ENCODE measurements around the gene ZNF484.

ZNF484 gene

DNA sequence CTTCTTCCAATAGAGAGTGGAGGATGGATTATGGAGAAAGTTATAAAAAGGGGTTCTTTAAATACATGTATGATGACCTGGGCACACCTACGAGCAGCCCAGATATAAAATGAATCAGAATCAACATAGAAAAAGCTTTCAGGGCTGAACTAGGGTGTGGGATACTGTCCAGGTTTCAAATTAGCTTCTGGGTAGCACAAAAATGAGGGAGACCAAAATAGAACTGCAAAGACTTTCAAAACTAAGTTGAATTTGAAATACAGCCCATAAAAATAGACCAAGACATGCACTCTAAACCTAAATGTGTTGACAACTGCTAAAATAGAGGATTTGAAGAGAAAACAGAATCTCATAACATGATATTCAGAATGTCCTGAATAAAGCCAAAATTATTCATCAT is 17.0 kb downstream of the ZNF484 start:
- Histone ChIP-seq H3K4ac (ENCODE audit: low read depth in 1 of 2, low read length in 2 of 2) (no peak overlapping the region), H4K91ac (ENCODE audit: low read length) (no peak overlapping the region), H3K18ac (ENCODE audit: low read depth in 1 of 2, low read length in 2 of 2) (no peak overlapping the region), H3K4me1 (ENCODE audit: control insufficient read depth, insufficient read depth, low read depth, low read length) (no peaks in the 10 kb centered on the region), H3K27ac (ENCODE audit: low read length, poor library complexity, severe bottlenecking) (no peak overlapping the region), H4K8ac (ENCODE audit: low read length) (no peak overlapping the region), H2BK15ac (ENCODE audit: low read depth, poor library complexity, severe bottlenecking) (no peak overlapping the region), H2BK5ac (ENCODE audit: low read depth, low read length, poor library complexity, severe bottlenecking) (no peak overlapping the region), H2BK120ac (ENCODE audit: low read depth, low read length) (no peak overlapping the region), H3K9me3 (ENCODE audit: control insufficient read depth, low read length) (peaks cover 37% of the 10 kb centered on the region), H3K23ac (ENCODE audit: low read length in 2 of 2) (no peak overlapping the region), H2AFZ (ENCODE audit: low read depth, low read length) (no peak overlapping the region), H3K79me1 (replicated peaks; ENCODE audit: low read length, poor library complexity, severe bottlenecking) (peaks cover 35% of the 10 kb centered on the region), H2BK12ac (ENCODE audit: low read length in 2 of 2) (no peak overlapping the region), H3K4me2 (ENCODE audit: low read length, poor library complexity, severe bottlenecking) (no peak overlapping the region), H3K14ac (ENCODE audit: low read length in 2 of 2) (no peak overlapping the region), H3K4me3 (ENCODE audit: insufficient read depth in 1 of 2, low read depth in 1 of 2, low read length in 2 of 2) (no peak overlapping the region), H2AK5ac (ENCODE audit: low read length, severe bottlenecking) (no peak overlapping the region), H3K27me3 (ENCODE audit: control insufficient read depth in 1 of 2, insufficient read depth in 1 of 2, low read length in 2 of 2) (no peaks in the 10 kb centered on the region), H3K36me3 (ENCODE audit: control insufficient read depth in 1 of 2, insufficient read depth in 2 of 2, low read depth in 1 of 2, low read length in 2 of 2) (peaks cover 21 to 76% of the 10 kb centered on the region in 2 experiments), H3K9ac (ENCODE audit: low read length) (no peak overlapping the region)
- no CpG with 5 or more reads among the region's 1 CpG for WGBS
- no peak for DNase-seq

DNA sequence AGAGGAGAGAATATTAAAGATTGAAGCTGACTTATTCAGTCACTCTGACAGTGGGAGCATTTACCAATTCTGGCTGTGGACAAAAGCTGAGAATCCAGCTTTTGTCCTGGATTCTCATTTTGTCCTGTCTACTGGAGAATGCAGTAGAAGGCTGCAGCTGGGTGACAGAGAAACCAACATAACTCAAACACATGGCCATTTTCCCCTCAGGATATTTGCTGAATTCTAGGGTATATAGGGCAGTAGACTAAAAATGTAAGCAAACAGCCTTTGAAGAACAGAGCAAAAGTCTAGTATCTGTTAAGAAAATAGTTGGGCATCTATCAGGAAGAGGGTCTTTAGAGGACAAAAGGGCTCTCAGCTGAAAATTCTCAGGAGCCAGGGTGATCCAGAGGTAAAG is 20.6 kb downstream of the ZNF484 start:
- no peak overlapping the region for H2BK12ac ChIP-seq (ENCODE audit: low read length in 2 of 2)
- peaks cover 24% of the 10 kb centered on the region for H3K79me1 ChIP-seq (replicated peaks; ENCODE audit: low read length, poor library complexity, severe bottlenecking)
- H3K27ac ChIP-seq (ENCODE audit: low read length, poor library complexity, severe bottlenecking), result no peak overlapping the region
- H3K4me3 ChIP-seq (ENCODE audit: insufficient read depth in 1 of 2, low read depth in 1 of 2, low read length in 2 of 2), result peak overlapping the region in 1 of 2 experiments; percentile 1
- no peak for DNase-seq
- no peaks in the 10 kb centered on the region for H3K27me3 ChIP-seq (ENCODE audit: control insufficient read depth in 1 of 2, insufficient read depth in 1 of 2, low read length in 2 of 2)
- no peak overlapping the region for H2BK15ac ChIP-seq (ENCODE audit: low read depth, poor library complexity, severe bottlenecking)
- peaks cover 34 to 84% of the 10 kb centered on the region in 2 experiments for H3K36me3 ChIP-seq (ENCODE audit: control insufficient read depth in 1 of 2, insufficient read depth in 2 of 2, low read depth in 1 of 2, low read length in 2 of 2)
- no peak overlapping the region for H2BK120ac ChIP-seq (ENCODE audit: low read depth, low read length)
- no peak overlapping the region for H3K14ac ChIP-seq (ENCODE audit: low read length in 2 of 2)
- no peak overlapping the region for H3K4ac ChIP-seq (ENCODE audit: low read depth in 1 of 2, low read length in 2 of 2)
- no peak overlapping the region for H3K9ac ChIP-seq (ENCODE audit: low read length)
- no peak overlapping the region for H2AFZ ChIP-seq (ENCODE audit: low read depth, low read length)
- no peak overlapping the region for H2AK5ac ChIP-seq (ENCODE audit: low read length, severe bottlenecking)
- no peak overlapping the region for H3K23ac ChIP-seq (ENCODE audit: low read length in 2 of 2)
- H3K4me1 ChIP-seq (ENCODE audit: control insufficient read depth, insufficient read depth, low read depth, low read length), result no peaks in the 10 kb centered on the region
- no peak overlapping the region for H2BK5ac ChIP-seq (ENCODE audit: low read depth, low read length, poor library complexity, severe bottlenecking)
- H3K18ac ChIP-seq (ENCODE audit: low read depth in 1 of 2, low read length in 2 of 2), result no peak overlapping the region
- peaks cover 66% of the 10 kb centered on the region for H3K9me3 ChIP-seq (ENCODE audit: control insufficient read depth, low read length)
- H3K4me2 ChIP-seq (ENCODE audit: low read length, poor library complexity, severe bottlenecking), result no peak overlapping the region
- H4K8ac ChIP-seq (ENCODE audit: low read length), result no peak overlapping the region
- no peak overlapping the region for H4K91ac ChIP-seq (ENCODE audit: low read length)

DNA sequence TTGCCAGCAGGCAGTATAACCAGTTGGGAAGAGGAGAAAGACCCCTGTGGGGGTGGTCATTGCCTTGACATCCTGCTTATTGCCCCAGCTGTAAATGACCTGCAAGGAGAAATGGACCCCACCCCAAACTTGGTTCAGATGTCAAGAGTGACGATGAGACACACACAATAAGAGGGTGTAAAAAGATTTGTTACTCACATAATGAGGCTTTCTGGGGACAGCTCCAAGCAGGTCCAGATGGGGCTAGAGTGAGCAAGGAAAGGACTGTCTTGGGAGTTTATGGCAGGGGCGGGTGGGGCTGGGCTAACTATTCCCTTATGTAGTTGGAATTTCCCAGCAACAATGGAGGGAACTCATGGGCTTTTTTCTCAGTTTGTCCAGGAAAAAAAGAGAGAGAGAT is 24.1 kb downstream of the ZNF484 start:
- DNase-seq, result no peak
- Histone ChIP-seq H3K18ac (ENCODE audit: low read depth in 1 of 2, low read length in 2 of 2) (no peak overlapping the region), H3K79me1 (replicated peaks; ENCODE audit: low read length, poor library complexity, severe bottlenecking) (peaks cover 12% of the 10 kb centered on the region), H3K4ac (ENCODE audit: low read depth in 1 of 2, low read length in 2 of 2) (no peak overlapping the region), H4K8ac (ENCODE audit: low read length) (no peak overlapping the region), H3K9me3 (ENCODE audit: control insufficient read depth, low read length) (peaks cover 88% of the 10 kb centered on the region), H3K23ac (ENCODE audit: low read length in 2 of 2) (no peak overlapping the region), H3K4me2 (ENCODE audit: low read length, poor library complexity, severe bottlenecking) (no peak overlapping the region), H3K36me3 (ENCODE audit: control insufficient read depth in 1 of 2, insufficient read depth in 2 of 2, low read depth in 1 of 2, low read length in 2 of 2) (peaks cover 42 to 90% of the 10 kb centered on the region in 2 experiments), H3K9ac (ENCODE audit: low read length) (no peak overlapping the region), H3K27me3 (ENCODE audit: control insufficient read depth in 1 of 2, insufficient read depth in 1 of 2, low read length in 2 of 2) (no peaks in the 10 kb centered on the region), H2BK5ac (ENCODE audit: low read depth, low read length, poor library complexity, severe bottlenecking) (no peak overlapping the region), H2BK12ac (ENCODE audit: low read length in 2 of 2) (no peak overlapping the region), H3K4me3 (ENCODE audit: insufficient read depth in 1 of 2, low read depth in 1 of 2, low read length in 2 of 2) (peak overlapping the region in 1 of 2 experiments; percentile 9), H2BK15ac (ENCODE audit: low read depth, poor library complexity, severe bottlenecking) (no peak overlapping the region), H3K14ac (ENCODE audit: low read length in 2 of 2) (no peak overlapping the region), H4K91ac (ENCODE audit: low read length) (no peak overlapping the region), H3K4me1 (ENCODE audit: control insufficient read depth, insufficient read depth, low read depth, low read length) (no peaks in the 10 kb centered on the region), H2AK5ac (ENCODE audit: low read length, severe bottlenecking) (no peak overlapping the region), H3K27ac (ENCODE audit: low read length, poor library complexity, severe bottlenecking) (no peak overlapping the region), H2AFZ (ENCODE audit: low read depth, low read length) (no peak overlapping the region), H2BK120ac (ENCODE audit: low read depth, low read length) (no peak overlapping the region)
- 64% methylated on average over 2 of the region's 2 CpGs for WGBS

DNA sequence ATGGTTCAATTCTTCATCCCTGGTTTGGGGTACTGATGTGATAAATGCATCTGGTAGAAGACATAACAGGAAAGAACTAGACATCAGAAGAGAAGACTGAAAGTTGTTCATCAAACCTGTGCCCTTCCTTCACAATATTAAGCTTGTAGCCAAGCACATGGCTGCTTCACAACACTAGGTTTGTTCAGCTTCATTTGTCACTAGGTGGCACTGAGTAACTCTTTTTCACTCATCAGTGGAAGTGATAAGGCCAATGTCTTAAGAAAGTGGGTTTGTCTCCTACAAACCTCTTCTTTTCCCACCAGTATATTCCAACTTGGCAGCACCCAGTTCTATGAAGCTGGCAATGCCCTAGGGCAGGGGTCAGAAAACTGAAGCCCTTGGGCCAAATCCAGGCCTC is 26.9 kb downstream of the ZNF484 start:
- H3K27ac ChIP-seq (ENCODE audit: low read length, poor library complexity, severe bottlenecking), result no peak overlapping the region
- H3K4me2 ChIP-seq (ENCODE audit: low read length, poor library complexity, severe bottlenecking), result no peak overlapping the region
- no peak overlapping the region for H4K91ac ChIP-seq (ENCODE audit: low read length)
- no peak overlapping the region for H3K4ac ChIP-seq (ENCODE audit: low read depth in 1 of 2, low read length in 2 of 2)
- no peak overlapping the region for H3K9ac ChIP-seq (ENCODE audit: low read length)
- H3K4me3 ChIP-seq (ENCODE audit: insufficient read depth in 1 of 2, low read depth in 1 of 2, low read length in 2 of 2), result peak overlapping the region in 1 of 2 experiments; percentile 48
- peaks cover 95% of the 10 kb centered on the region for H3K9me3 ChIP-seq (ENCODE audit: control insufficient read depth, low read length)
- no peak overlapping the region for H3K14ac ChIP-seq (ENCODE audit: low read length in 2 of 2)
- H3K18ac ChIP-seq (ENCODE audit: low read depth in 1 of 2, low read length in 2 of 2), result no peak overlapping the region
- no peak overlapping the region for H2BK15ac ChIP-seq (ENCODE audit: low read depth, poor library complexity, severe bottlenecking)
- no peak overlapping the region for H4K8ac ChIP-seq (ENCODE audit: low read length)
- no peak overlapping the region for H2AK5ac ChIP-seq (ENCODE audit: low read length, severe bottlenecking)
- no peaks in the 10 kb centered on the region for H3K4me1 ChIP-seq (ENCODE audit: control insufficient read depth, insufficient read depth, low read depth, low read length)
- no peak for DNase-seq
- no peaks in the 10 kb centered on the region for H3K27me3 ChIP-seq (ENCODE audit: control insufficient read depth in 1 of 2, insufficient read depth in 1 of 2, low read length in 2 of 2)
- peaks cover 3% of the 10 kb centered on the region for H3K79me1 ChIP-seq (replicated peaks; ENCODE audit: low read length, poor library complexity, severe bottlenecking)
- no peak overlapping the region for H2BK120ac ChIP-seq (ENCODE audit: low read depth, low read length)
- H2AFZ ChIP-seq (ENCODE audit: low read depth, low read length), result no peak overlapping the region
- no peak overlapping the region for H2BK12ac ChIP-seq (ENCODE audit: low read length in 2 of 2)
- no peak overlapping the region for H2BK5ac ChIP-seq (ENCODE audit: low read depth, low read length, poor library complexity, severe bottlenecking)
- peaks cover 39 to 95% of the 10 kb centered on the region in 2 experiments for H3K36me3 ChIP-seq (ENCODE audit: control insufficient read depth in 1 of 2, insufficient read depth in 2 of 2, low read depth in 1 of 2, low read length in 2 of 2)
- no peak overlapping the region for H3K23ac ChIP-seq (ENCODE audit: low read length in 2 of 2)
